IMR-90 (cell line): ENCODE results near the gene ATG2A. TPM values are rescaled to one million over a fixed set of nuclear protein-coding genes. Genes with fewer than 3 reads are reported as not detected.

Experiments used
- ATAC-seq: fragments of 200-7000 bp; cut with Tn5 transposase; 2 replicates; pipeline ENCODE4 v1.9.1; 2020; ENCODE audit warnings: low read depth, mild to moderate bottlenecking, moderate library complexity
- BruUV-seq: library from RNA; stranded (reverse); fragments of 400-500 nt; replicated peaks from 2 replicates; lab custom pipeline; 2021; lab: Mats Ljungman, UMichigan
- CTCF ChIA-PET: fragments of 300-600 bp; formaldehyde crosslinking; extraction: SDS; loops from one replicate; lab custom pipeline; 2021; ENCODE audit warnings: antibody characterized with exemption; lab: Yijun Ruan, JAX
- POLR2A ChIA-PET: fragments of 300-600 bp; sonication (Branson Sonifier 250); formaldehyde crosslinking; loops from one replicate; lab custom pipeline; 2022; ENCODE audit warnings: antibody characterized with exemption; ENCODE audit not compliant: unreplicated experiment; lab: Charles Lee
- DNase-seq: peaks from one replicate; pipeline ENCODE4 v3.0.0; 2013
- H2AFZ ChIP-seq: replicated peaks from 2 replicates; pipeline ENCODE3; 2013; ENCODE audit warnings: low read length, mild to moderate bottlenecking; ENCODE audit not compliant: poor library complexity
- H2AK5ac ChIP-seq: 2 replicates; pipeline ENCODE4 v1.6.1; 2013; ENCODE audit warnings: low read depth, low read length, inconsistent platforms
- H2AK9ac ChIP-seq: replicated peaks from 2 replicates; pipeline ENCODE3; 2013; ENCODE audit warnings: mild to moderate bottlenecking, low read depth, low read length, moderate library complexity; ENCODE audit not compliant: poor library complexity
- H2BK120ac ChIP-seq: 2 replicates; pipeline ENCODE4 v1.6.1; 2013; ENCODE audit warnings: low read depth, low read length, inconsistent platforms
- H2BK15ac ChIP-seq: 3 replicates; pipeline ENCODE4 v1.6.1; 2013; ENCODE audit warnings: low read depth, low read length, inconsistent platforms
- H2BK20ac ChIP-seq: 2 replicates; pipeline ENCODE4 v1.6.1; 2013; ENCODE audit warnings: low read depth, mild to moderate bottlenecking, inconsistent platforms, low read length, moderate library complexity
- H2BK5ac ChIP-seq: 2 replicates; pipeline ENCODE4 v1.6.1; 2013; ENCODE audit warnings: mild to moderate bottlenecking, low read depth, low read length, inconsistent platforms; ENCODE audit not compliant: poor library complexity, severe bottlenecking
- H3K14ac ChIP-seq: replicated peaks from 2 replicates; pipeline ENCODE4 v1.6.1; 2013; ENCODE audit warnings: low read depth, low read length, inconsistent platforms
- H3K18ac ChIP-seq: 2 replicates; pipeline ENCODE4 v1.6.1; 2013; ENCODE audit warnings: low read depth, low read length, control low read depth
- H3K23ac ChIP-seq: 2 replicates; pipeline ENCODE4 v1.6.1; 2013; ENCODE audit warnings: low read depth, low read length, inconsistent platforms
- H3K27ac ChIP-seq: 2 replicates; pipeline ENCODE4 v1.5.1; 2013; ENCODE audit warnings: mild to moderate bottlenecking, control low read depth, low read length; ENCODE audit not compliant: insufficient read depth
- H3K27me3 ChIP-seq: 2 replicates; pipeline ENCODE4 v1.6.1; 2013; ENCODE audit warnings: low read length; ENCODE audit not compliant: control insufficient read depth, insufficient read depth
- H3K36me3 ChIP-seq: 2 replicates; pipeline ENCODE4 v1.6.1; 2013; ENCODE audit warnings: low read length, mixed read lengths; ENCODE audit not compliant: control insufficient read depth, insufficient read depth
- H3K4ac ChIP-seq: 2 replicates; pipeline ENCODE4 v1.6.1; 2013; ENCODE audit warnings: low read depth, low read length, inconsistent platforms
- H3K4me1 ChIP-seq: 2 replicates; pipeline ENCODE4 v1.6.1; 2013; ENCODE audit warnings: low read length, mixed read lengths; ENCODE audit not compliant: control insufficient read depth, insufficient read depth
- H3K4me2 ChIP-seq: 2 replicates; pipeline ENCODE4 v1.6.1; 2013; ENCODE audit warnings: low read depth, mild to moderate bottlenecking, control low read depth, low read length, moderate library complexity
- H3K4me3 ChIP-seq: 2 replicates; pipeline ENCODE4 v1.5.1; 2013; ENCODE audit warnings: low read depth, mild to moderate bottlenecking, control low read depth, low read length, moderate library complexity; ENCODE audit not compliant: insufficient read depth
- H3K56ac ChIP-seq: 2 replicates; pipeline ENCODE4 v1.6.1; 2013; ENCODE audit warnings: low read length, inconsistent platforms; ENCODE audit not compliant: insufficient read depth; ENCODE audit errors: extremely low read depth
- H3K79me1 ChIP-seq, 2 experiments: 2 replicates each; pipeline ENCODE4 v1.6.1; 2013; ENCODE audit warnings: low read length in 2 of 2, inconsistent platforms in 1 of 2, low read depth in 1 of 2
- H3K9ac ChIP-seq: 2 replicates; pipeline ENCODE4 v1.6.1; 2013; ENCODE audit warnings: low read depth, low read length, control low read depth
- H3K9me1 ChIP-seq: 2 replicates; pipeline ENCODE4 v1.6.1; 2013; ENCODE audit warnings: low read length, inconsistent platforms; ENCODE audit not compliant: insufficient read depth
- H3K9me3 ChIP-seq: 2 replicates; pipeline ENCODE4 v1.6.1; 2013; ENCODE audit warnings: low read length; ENCODE audit not compliant: control insufficient read depth, insufficient read depth
- H4K20me1 ChIP-seq: 2 replicates; pipeline ENCODE4 v1.6.1; 2013; ENCODE audit warnings: low read length, inconsistent platforms; ENCODE audit not compliant: insufficient read depth
- H4K5ac ChIP-seq: 2 replicates; pipeline ENCODE4 v1.6.1; 2013; ENCODE audit warnings: mild to moderate bottlenecking, low read depth, low read length, control low read depth
- H4K8ac ChIP-seq, 2 experiments: 2 replicates each; pipeline ENCODE4 v1.6.1; 2013; ENCODE audit warnings: low read depth in 2 of 2, low read length in 2 of 2, control low read depth in 1 of 2, inconsistent platforms in 1 of 2
- H4K91ac ChIP-seq: 2 replicates; pipeline ENCODE4 v1.6.1; 2013; ENCODE audit warnings: low read depth, low read length, inconsistent platforms; ENCODE audit not compliant: insufficient read depth
- CHD1 ChIP-seq: IDR thresholded peaks from 2 replicates; pipeline ENCODE4 v1.6.1; 2012; ENCODE audit warnings: low read depth, low read length, improper control_type of control experiment
- CTCF ChIP-seq: conservative IDR thresholded peaks from 2 replicates; pipeline ENCODE4 v1.5.1; 2012; ENCODE audit warnings: mild to moderate bottlenecking, low read depth, low read length, improper control_type of control experiment
- FOS ChIP-seq: fragments of 150-350 bp; IDR thresholded peaks from 2 replicates; pipeline ENCODE4 v1.6.1; 2016; ENCODE audit warnings: low read depth, low read length
- MAZ ChIP-seq: IDR thresholded peaks from 2 replicates; pipeline ENCODE4 v1.6.1; 2012; ENCODE audit warnings: low read depth, mild to moderate bottlenecking, low read length, improper control_type of control experiment, moderate library complexity, borderline replicate concordance
- MXI1 ChIP-seq: IDR thresholded peaks from 2 replicates; pipeline ENCODE4 v1.6.1; 2012; ENCODE audit warnings: low read depth, mild to moderate bottlenecking, low read length, moderate library complexity, borderline replicate concordance
- NFE2L2 ChIP-seq: fragments of 150-350 bp; IDR thresholded peaks from 2 replicates; pipeline ENCODE4 v1.6.1; 2016; ENCODE audit warnings: low read depth, mild to moderate bottlenecking, low read length
- POLR2A ChIP-seq: IDR thresholded peaks from 2 replicates; pipeline ENCODE4 v1.6.1; 2012; ENCODE audit warnings: mild to moderate bottlenecking, low read depth, low read length
- RAD21 ChIP-seq: IDR thresholded peaks from 2 replicates; pipeline ENCODE4 v1.6.1; 2012; ENCODE audit warnings: low read length, improper control_type of control experiment
- RCOR1 ChIP-seq: IDR thresholded peaks from 2 replicates; pipeline ENCODE4 v1.6.1; 2012; ENCODE audit warnings: mild to moderate bottlenecking, low read length, improper control_type of control experiment; ENCODE audit not compliant: insufficient replicate concordance
- RFX5 ChIP-seq: IDR thresholded peaks from 2 replicates; pipeline ENCODE4 v1.8.0; 2012; ENCODE audit warnings: low read depth, mild to moderate bottlenecking, low read length, moderate library complexity
- SMC3 ChIP-seq: fragments of 150-350 bp; IDR thresholded peaks from 2 replicates; pipeline ENCODE4 v1.6.1; 2016; ENCODE audit warnings: low read depth, mild to moderate bottlenecking, antibody characterized with exemption, low read length, moderate library complexity
- WGBS, 2 experiments: methylation state at CpG; one replicate each; pipeline versions ENCODE4 v1.1.5 to v1.1.7; 2013; ENCODE audit warnings: missing lambda C conversion rate in 2 of 2; ENCODE audit not compliant: insufficient read length in 1 of 2; ENCODE audit errors: extremely low coverage in 2 of 2; 5-methylcytosine and 5-hydroxymethylcytosine counted together
- dilution Hi-C: fragments of 300-500 bp; cut with HindIII; formaldehyde crosslinking; loops from one replicate; pipeline ENCODE4 v1.14.3; 2018; ENCODE audit warnings: low sequenced_read_pairs; ENCODE audit not compliant: unreplicated experiment
- in situ Hi-C: fragments of 300-500 bp; cut with MboI; formaldehyde crosslinking; loops from 3 replicates; pipeline ENCODE4 v1.14.3; 2019; ENCODE audit warnings: low sequenced_read_pairs, inconsistent platforms, mixed read lengths
- intact Hi-C: fragments of 100-400 bp; cut with micrococcal nuclease; formaldehyde crosslinking; loops from 2 replicates; pipeline ENCODE4 v1.10.0; 2022
- polyA plus RNA-seq, 3 experiments: library from polyadenylated mRNA; depleted of rRNA; stranded (reverse); fragments of >200 nt; gene quantifications; 2 replicates each; pipeline ENCODE4 v1.2.3, GENCODE V29; 2012; ENCODE audit warnings: low replicate concordance in 1 of 3
- total RNA-seq: library from RNA; depleted of rRNA; stranded (reverse); fragments of >200 nt; gene quantifications from 2 replicates; pipeline ENCODE4 v1.2.3, GENCODE V29; 2012
- TF ChIP-seq, protein P1 (sequence below): fragments of 150-350 bp; IDR thresholded peaks from 2 replicates; pipeline ENCODE4 v1.6.1; 2016; ENCODE audit warnings: low read depth, mild to moderate bottlenecking, low read length, moderate library complexity, borderline replicate concordance

ATG2A gene
- total and polyA plus RNA-seq, 2 of the 4 experiments (the other 2 are of a cell fraction) = 3.2 to 10.5 TPM

- no TSS peak for BruUV-seq
- DNase-seq (peak; percentile 94), ATAC-seq (peak; percentile 83)
- ChIA-PET CTCF (interaction anchor here (0.6 kb wide), 1 partner anchor 1263 kb away, joined by 4 read pairs; no protein-coding TSS in a partner anchor), POLR2A (no interaction called here)
- H2AFZ ChIP-seq = no peak overlapping the region
- peak overlapping the region; percentile 49; the same call in 1 of the 2 replicates for H3K18ac ChIP-seq
- H2BK15ac ChIP-seq = peak overlapping the region; percentile 18; the same call in 2 of the 3 replicates
- peak overlapping the region; percentile 41 for H2AK5ac ChIP-seq
- no peak overlapping the region for H3K56ac ChIP-seq
- peaks cover 3% of the 10 kb centered on the region; the same call in 1 of the 2 replicates for H4K20me1 ChIP-seq
- 75% methylated on average over 6 of the region's 15 CpGs; no CpG with 5 or more reads in 1 of the 2 experiments for WGBS, 2 experiments
- H3K9me3 ChIP-seq = no peaks in the 10 kb centered on the region
- peak overlapping the region; percentile 50 for H3K4me2 ChIP-seq
- peak overlapping the region; percentile 55; the same call in 1 of the 2 replicates for H3K27ac ChIP-seq
- peak overlapping the region; percentile 48; the same call in 1 of the 2 replicates for H4K5ac ChIP-seq
- H3K36me3 ChIP-seq = no peaks in the 10 kb centered on the region
- peaks cover 10% of the 10 kb centered on the region for H3K4me1 ChIP-seq
- in situ Hi-C loops = no loop called here
- H3K79me1 ChIP-seq = peaks cover 0 to 3% of the 10 kb centered on the region in 2 experiments; a peak in 1 of 4 replicates
- no peak overlapping the region for H3K9ac ChIP-seq
- dilution Hi-C loops = no loop called here
- H2BK20ac ChIP-seq = peak overlapping the region; percentile 27; the same call in 1 of the 2 replicates
- H4K91ac ChIP-seq = 0 out of 2 replicates have a peak overlapping the region, but pooled peaks have one; percentile 4
- H4K8ac ChIP-seq = peak overlapping the region in 1 of 2 experiments; percentile 71; a peak in 2 of 4 replicates
- peak overlapping the region; percentile 61; the same call in 1 of the 2 replicates for H3K23ac ChIP-seq
- peaks cover 12% of the 10 kb centered on the region for H3K9me1 ChIP-seq
- H2AK9ac ChIP-seq = peak overlapping the region; percentile 6
- peak overlapping the region; percentile 79 for H2BK5ac ChIP-seq
- peak overlapping the region; percentile 5; the same call in 1 of the 2 replicates for H2BK120ac ChIP-seq
- no peak overlapping the region for H3K4me3 ChIP-seq
- intact Hi-C loops = no loop called here
- H3K14ac ChIP-seq = peak overlapping the region; percentile 34
- no peaks in the 10 kb centered on the region for H3K27me3 ChIP-seq
- H3K4ac ChIP-seq = peak overlapping the region; percentile 42
- TF ChIP-seq CHD1 (no peak), RFX5 (no peak), POLR2A (no peak), MXI1 (peak; percentile 67; the same call in 1 of the 2 replicates), RAD21 (no peak), NFE2L2 (peak; percentile 38; the same call in 1 of the 2 replicates), CTCF (no peak), SMC3 (no peak), MAZ (no peak), FOS (peak; percentile 78), RCOR1 (no peak)
- TF ChIP-seq, protein P1, sequence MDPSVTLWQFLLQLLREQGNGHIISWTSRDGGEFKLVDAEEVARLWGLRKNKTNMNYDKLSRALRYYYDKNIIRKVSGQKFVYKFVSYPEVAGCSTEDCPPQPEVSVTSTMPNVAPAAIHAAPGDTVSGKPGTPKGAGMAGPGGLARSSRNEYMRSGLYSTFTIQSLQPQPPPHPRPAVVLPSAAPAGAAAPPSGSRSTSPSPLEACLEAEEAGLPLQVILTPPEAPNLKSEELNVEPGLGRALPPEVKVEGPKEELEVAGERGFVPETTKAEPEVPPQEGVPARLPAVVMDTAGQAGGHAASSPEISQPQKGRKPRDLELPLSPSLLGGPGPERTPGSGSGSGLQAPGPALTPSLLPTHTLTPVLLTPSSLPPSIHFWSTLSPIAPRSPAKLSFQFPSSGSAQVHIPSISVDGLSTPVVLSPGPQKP = no peak
These were observed 31.4 kb downstream of the ATG2A start for GRCh38 chr11:64885367-64886286.
